ENCODE data around the gene CCDC30.

GRCh38 chr1:42639116-42639515 lies 176.0 kb downstream of the CCDC30 start:
- TF ChIP-seq EP300 (IDR thresholded peaks at IDR 0.05) (no peak), CTCF (IDR thresholded peaks at IDR 0.05) (no peak), POLR2A (IDR thresholded peaks at IDR 0.05; ENCODE audit: low read depth) (no peak)

All from esophagus muscularis mucosa (tissue), 4 donors.